ENCODE data around the gene TUNAR. TPM values are rescaled to one million over a fixed set of nuclear protein-coding genes. Genes with fewer than 3 reads are reported as not detected.
A peak's percentile ranks its signal among the peaks of the same experiment; 100 is the strongest.

The TUNAR gene
- not detected for total RNA-seq

DNA sequence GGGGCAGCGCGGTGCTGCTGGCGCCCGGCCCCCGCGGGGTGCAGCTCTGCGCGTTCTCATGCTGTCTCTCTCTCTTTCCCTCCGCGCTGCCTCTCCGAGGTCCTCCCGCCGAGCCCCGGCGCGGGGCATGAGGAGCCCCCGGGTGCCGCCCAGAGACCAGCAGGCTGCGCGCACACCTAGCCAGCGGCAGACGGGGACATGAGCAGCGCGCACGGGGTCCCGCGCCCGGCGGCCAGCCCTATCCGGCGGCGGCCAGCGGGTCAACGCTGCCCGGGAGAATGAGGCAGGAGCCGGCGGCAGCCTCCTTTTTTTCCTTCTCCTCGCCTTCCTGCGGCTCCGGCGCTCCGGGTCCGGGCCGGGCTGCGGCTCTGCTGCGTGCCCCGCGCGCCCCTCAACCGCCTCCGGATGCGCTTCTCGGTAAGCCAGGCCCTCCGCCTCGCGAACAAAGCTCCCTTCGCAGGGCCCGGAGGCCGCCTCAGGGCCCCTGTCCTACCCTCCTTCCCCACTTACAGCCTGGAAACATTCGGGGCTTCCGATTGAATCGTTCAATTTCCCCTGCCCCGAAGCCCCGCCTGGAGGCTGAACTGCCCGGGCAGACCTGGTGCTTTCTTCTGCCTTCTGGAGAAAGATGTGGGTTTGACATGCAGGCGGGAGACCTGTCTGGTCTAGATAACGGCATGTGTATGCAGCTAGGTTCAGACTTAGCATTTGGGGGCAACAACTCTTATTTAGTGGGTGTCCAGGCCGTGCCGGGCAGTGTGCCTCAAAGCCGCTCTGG, at the start of gene TUNAR:
Gene TUNAR (plus strand): TSS at position 72 of the 778 bp plus-strand sequence.
- peaks cover 0 to 15% of the 10 kb centered on the region in 2 donors for H3K27me3 ChIP-seq
- DNase-seq: no peak

DNA sequence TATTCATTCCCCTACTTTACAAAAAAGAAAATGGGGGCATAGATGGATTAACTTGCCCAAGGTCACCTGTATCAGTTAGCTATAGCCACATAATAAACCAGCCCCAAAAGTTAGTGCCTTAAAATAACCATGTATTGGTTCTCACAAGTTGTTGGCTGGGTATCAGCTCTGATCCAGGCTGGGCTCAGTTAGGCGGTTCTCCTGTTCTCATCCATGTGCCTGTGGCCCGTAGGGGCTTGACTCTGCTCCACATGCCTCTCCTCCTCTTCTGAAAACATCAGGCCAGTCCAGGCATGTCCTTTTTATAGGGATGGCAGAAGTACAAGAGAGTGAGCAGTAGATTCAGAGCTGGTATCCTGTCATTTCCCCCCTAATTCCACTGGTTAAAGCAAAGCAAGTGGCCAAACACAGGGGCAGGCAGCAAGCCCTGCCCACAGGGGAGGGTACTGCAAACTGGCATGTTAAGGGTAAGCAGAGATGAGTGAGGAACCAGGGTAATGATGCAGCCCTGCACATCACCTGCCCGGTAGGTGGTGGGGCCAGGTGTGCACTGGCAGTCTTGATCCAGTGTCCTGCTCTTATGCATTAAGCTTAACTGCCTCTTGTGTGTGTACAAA, 47.9 kb upstream of the TUNAR start:
- Histone ChIP-seq H3K4me1 (no peaks in the 10 kb centered on the region), H3K27ac (no peak overlapping the region), H3K36me3 (no peaks in the 10 kb centered on the region), H3K4me3 (no peak overlapping the region), H3K27me3 (no peaks in the 10 kb centered on the region), H3K9me3 (no peaks in the 10 kb centered on the region)
- TF ChIP-seq, protein P1, sequence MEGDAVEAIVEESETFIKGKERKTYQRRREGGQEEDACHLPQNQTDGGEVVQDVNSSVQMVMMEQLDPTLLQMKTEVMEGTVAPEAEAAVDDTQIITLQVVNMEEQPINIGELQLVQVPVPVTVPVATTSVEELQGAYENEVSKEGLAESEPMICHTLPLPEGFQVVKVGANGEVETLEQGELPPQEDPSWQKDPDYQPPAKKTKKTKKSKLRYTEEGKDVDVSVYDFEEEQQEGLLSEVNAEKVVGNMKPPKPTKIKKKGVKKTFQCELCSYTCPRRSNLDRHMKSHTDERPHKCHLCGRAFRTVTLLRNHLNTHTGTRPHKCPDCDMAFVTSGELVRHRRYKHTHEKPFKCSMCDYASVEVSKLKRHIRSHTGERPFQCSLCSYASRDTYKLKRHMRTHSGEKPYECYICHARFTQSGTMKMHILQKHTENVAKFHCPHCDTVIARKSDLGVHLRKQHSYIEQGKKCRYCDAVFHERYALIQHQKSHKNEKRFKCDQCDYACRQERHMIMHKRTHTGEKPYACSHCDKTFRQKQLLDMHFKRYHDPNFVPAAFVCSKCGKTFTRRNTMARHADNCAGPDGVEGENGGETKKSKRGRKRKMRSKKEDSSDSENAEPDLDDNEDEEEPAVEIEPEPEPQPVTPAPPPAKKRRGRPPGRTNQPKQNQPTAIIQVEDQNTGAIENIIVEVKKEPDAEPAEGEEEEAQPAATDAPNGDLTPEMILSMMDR (IDR thresholded peaks at IDR 0.05): no peak
- DNase-seq: no peak

More for the DNA sequence above, at the start of gene TUNAR:
- Histone ChIP-seq H3K4me1 (peaks cover 0 to 11% (median 0%) of the 10 kb centered on the region in 4 donors), H3K27ac (no peak within 1 kb of the TSS), H3K4me3 (peak within 1 kb of the TSS in 2 of 4 donors; percentile 22 to 31), H3K36me3 (no peaks in the 10 kb centered on the region), H3K9me3 (no peaks in the 10 kb centered on the region)
- TF ChIP-seq, protein P1 (IDR thresholded peaks at IDR 0.05): no peak
- TF ChIP-seq POLR2A (IDR thresholded peaks at IDR 0.05): no peak

DNA sequence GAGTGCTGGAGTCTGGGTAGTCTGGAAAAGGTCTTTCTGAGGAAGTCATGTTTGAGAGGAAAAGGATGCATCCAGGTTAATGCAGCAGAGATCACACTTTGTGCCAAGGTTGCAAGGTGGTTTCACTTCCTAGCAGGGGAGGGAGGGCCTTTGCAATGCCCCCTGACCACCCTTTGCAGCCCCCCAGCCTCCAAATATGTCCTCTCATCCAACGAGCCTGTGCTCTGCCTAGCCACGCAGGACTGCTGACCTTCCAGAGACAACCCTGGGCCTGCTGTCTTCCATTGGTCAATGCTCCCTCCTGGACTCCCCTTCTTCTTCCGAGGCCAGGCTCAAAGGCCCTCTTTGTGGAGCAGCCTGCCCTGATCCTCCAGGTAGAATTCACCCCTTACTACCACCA, 47.3 kb upstream of the TUNAR start:
- no peak for TF ChIP-seq POLR2A (IDR thresholded peaks at IDR 0.05)
- TF ChIP-seq, protein P1 (IDR thresholded peaks at IDR 0.05): no peak
- H3K4me1 ChIP-seq: no peaks in the 10 kb centered on the region
- no peaks in the 10 kb centered on the region for H3K27me3 ChIP-seq
- no peaks in the 10 kb centered on the region for H3K9me3 ChIP-seq
- no peak overlapping the region for H3K27ac ChIP-seq
- no peak for DNase-seq
- H3K36me3 ChIP-seq: no peaks in the 10 kb centered on the region
- no peak overlapping the region for H3K4me3 ChIP-seq

DNA sequence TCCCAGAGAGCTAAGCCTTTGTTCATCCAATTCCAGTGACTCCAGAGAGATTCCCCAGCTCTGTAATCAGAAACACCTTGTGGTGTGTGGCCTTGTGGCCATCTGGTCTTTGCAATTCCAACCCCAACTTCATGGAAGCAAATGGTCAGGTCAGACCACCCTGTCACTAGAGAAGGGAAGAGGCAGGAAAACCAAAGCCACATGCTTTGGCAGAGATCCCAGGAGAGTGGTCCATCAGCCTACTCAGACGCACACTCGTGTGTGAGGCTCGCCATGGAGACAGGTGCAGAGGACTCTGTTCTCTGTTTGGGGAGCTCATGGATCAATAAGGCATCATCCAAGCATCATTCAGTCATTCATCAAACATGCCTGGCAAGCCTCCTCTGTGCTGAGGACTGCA, 46.2 kb upstream of the TUNAR start:
- TF ChIP-seq, protein P1 (IDR thresholded peaks at IDR 0.05): no peak
- no peak overlapping the region for H3K27ac ChIP-seq
- H3K27me3 ChIP-seq: no peaks in the 10 kb centered on the region
- no peaks in the 10 kb centered on the region for H3K36me3 ChIP-seq
- no peak for DNase-seq
- no peaks in the 10 kb centered on the region for H3K9me3 ChIP-seq
- no peaks in the 10 kb centered on the region for H3K4me1 ChIP-seq
- H3K4me3 ChIP-seq: no peak overlapping the region

DNA sequence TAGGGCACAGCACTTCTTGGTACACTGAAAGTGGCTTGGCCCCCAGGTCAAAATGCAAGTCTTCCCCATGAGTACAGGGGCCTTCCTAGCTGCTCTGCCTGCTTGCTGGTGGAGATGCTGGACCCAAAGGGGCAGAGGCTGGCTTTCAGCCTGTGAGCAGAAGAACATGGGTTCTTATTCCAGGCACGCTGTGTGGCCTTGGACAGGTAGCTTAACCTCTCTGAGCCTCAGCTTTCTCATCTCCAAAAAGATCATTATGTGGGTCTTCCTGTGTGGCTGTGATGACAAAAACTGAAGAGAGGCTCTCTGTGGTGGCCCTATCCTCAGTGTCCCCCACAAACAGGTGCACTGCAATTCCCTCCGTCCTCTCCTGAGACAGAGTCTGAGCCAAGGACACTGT, 45.6 kb upstream of the TUNAR start:
- TF ChIP-seq, protein P1 (IDR thresholded peaks at IDR 0.05): no peak
- no peak for TF ChIP-seq POLR2A (IDR thresholded peaks at IDR 0.05)
- Histone ChIP-seq H3K9me3 (no peaks in the 10 kb centered on the region), H3K36me3 (no peaks in the 10 kb centered on the region), H3K4me1 (no peaks in the 10 kb centered on the region), H3K4me3 (no peak overlapping the region), H3K27ac (no peak overlapping the region), H3K27me3 (no peaks in the 10 kb centered on the region)
- no peak for DNase-seq
